Fibroblast of lung (primary cell): ENCODE results near the gene PPP1R1B.

Experiments
- EZH2 ChIP-seq: IDR thresholded peaks from 2 replicates; pipeline ENCODE4 v1.5.1; 2012; ENCODE audit warnings: low read length, control low read depth, mild to moderate bottlenecking; ENCODE audit errors: missing control alignments
- TF ChIP-seq, protein P1 (sequence below), 2 donors: IDR thresholded peaks in 1 of 2; conservative IDR thresholded peaks in 1 of 2; 1 replicate in 1 of 2; 2 replicates in 1 of 2; pipeline ENCODE4 v1.5.1; 2011 to 2012; ENCODE audit warnings: low read length in 2 of 2, control low read depth in 1 of 2, inconsistent platforms in 1 of 2, low read depth in 1 of 2, mild to moderate bottlenecking in 1 of 2

DNA sequence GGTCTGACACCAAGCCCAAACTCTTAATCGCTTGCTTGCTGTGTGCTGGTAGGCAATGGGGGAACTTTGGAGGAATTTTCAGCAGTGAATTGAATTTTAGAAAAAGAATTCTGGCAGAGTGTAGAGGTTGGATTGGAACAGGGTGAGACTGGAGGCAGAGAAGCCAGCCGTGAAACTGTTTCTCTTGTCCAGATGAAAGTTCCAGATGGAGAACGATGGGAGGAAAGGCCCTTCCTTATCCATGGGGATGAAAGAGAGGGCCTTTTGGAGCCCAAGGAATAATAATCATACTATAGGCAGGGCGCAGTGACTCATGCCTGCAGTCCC is 45.0 kb upstream of the PPP1R1B start:
- no peak for TF ChIP-seq EZH2
- TF ChIP-seq, protein P1, sequence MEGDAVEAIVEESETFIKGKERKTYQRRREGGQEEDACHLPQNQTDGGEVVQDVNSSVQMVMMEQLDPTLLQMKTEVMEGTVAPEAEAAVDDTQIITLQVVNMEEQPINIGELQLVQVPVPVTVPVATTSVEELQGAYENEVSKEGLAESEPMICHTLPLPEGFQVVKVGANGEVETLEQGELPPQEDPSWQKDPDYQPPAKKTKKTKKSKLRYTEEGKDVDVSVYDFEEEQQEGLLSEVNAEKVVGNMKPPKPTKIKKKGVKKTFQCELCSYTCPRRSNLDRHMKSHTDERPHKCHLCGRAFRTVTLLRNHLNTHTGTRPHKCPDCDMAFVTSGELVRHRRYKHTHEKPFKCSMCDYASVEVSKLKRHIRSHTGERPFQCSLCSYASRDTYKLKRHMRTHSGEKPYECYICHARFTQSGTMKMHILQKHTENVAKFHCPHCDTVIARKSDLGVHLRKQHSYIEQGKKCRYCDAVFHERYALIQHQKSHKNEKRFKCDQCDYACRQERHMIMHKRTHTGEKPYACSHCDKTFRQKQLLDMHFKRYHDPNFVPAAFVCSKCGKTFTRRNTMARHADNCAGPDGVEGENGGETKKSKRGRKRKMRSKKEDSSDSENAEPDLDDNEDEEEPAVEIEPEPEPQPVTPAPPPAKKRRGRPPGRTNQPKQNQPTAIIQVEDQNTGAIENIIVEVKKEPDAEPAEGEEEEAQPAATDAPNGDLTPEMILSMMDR (conservative IDR thresholded peaks at IDR 0.05 in 1 of 2, IDR thresholded peaks at IDR 0.05 in 1 of 2; ENCODE audit: low read depth in 1 of 2, low read length in 2 of 2): no peak
